Mesenchymal stem cell (in vitro differentiated cells and primary cell): Measurements from ENCODE around the gene PIEZO1.
A peak's percentile ranks its signal among the peaks of the same experiment; 100 is the strongest.

Source experiments
- DNase-seq: peaks from one replicate; pipeline ENCODE4 v3.0.0-alpha.2; 2013
- H2AFZ ChIP-seq: one replicate; pipeline ENCODE4 v1.6.1; 2013; ENCODE audit warnings: low read depth, mild to moderate bottlenecking, control low read depth, inconsistent platforms, low read length, moderate library complexity
- H2AK5ac ChIP-seq: 2 replicates; pipeline ENCODE4 v1.6.1; 2013; ENCODE audit warnings: low read length, moderate library complexity, mild to moderate bottlenecking, inconsistent platforms; ENCODE audit not compliant: severe bottlenecking
- H2BK120ac ChIP-seq: one replicate; pipeline ENCODE4 v1.6.1; 2013; ENCODE audit warnings: low read depth, mild to moderate bottlenecking, inconsistent platforms, low read length, moderate library complexity
- H2BK12ac ChIP-seq, 2 experiments: one replicate each; pipeline ENCODE4 v1.6.1; 2013; ENCODE audit warnings: inconsistent platforms in 2 of 2, low read length in 2 of 2, mild to moderate bottlenecking in 2 of 2, moderate library complexity in 2 of 2, control low read depth in 1 of 2
- H2BK15ac ChIP-seq: one replicate; pipeline ENCODE4 v1.6.1; 2013; ENCODE audit warnings: mild to moderate bottlenecking, low read depth, inconsistent platforms; ENCODE audit not compliant: poor library complexity, severe bottlenecking
- H2BK5ac ChIP-seq: 2 replicates; pipeline ENCODE4 v1.6.1; 2013; ENCODE audit warnings: low read depth, mild to moderate bottlenecking, low read length, control low read depth, inconsistent platforms; ENCODE audit not compliant: poor library complexity, severe bottlenecking
- H3K14ac ChIP-seq, 2 experiments: one replicate each; pipeline ENCODE4 v1.6.1; 2013; ENCODE audit warnings: inconsistent platforms in 2 of 2, low read length in 2 of 2, control low read depth in 1 of 2, mild to moderate bottlenecking in 1 of 2, moderate library complexity in 1 of 2
- H3K18ac ChIP-seq, 2 experiments: one replicate each; pipeline ENCODE4 v1.6.1; 2013; ENCODE audit warnings: inconsistent platforms in 2 of 2, low read length in 2 of 2, control low read depth in 1 of 2, low read depth in 1 of 2, mild to moderate bottlenecking in 1 of 2
- H3K23ac ChIP-seq, 2 experiments: one replicate each; pipeline ENCODE4 v1.6.1; 2013; ENCODE audit warnings: inconsistent platforms in 2 of 2, low read length in 2 of 2, mild to moderate bottlenecking in 2 of 2, moderate library complexity in 2 of 2, control low read depth in 1 of 2
- H3K27ac ChIP-seq: 2 replicates; pipeline ENCODE4 v1.5.1; 2013; ENCODE audit warnings: mild to moderate bottlenecking, moderate library complexity, low read length, control low read depth, inconsistent platforms; ENCODE audit not compliant: poor library complexity, severe bottlenecking
- H3K27me3 ChIP-seq, 2 experiments: 2 replicates each; pipeline versions ENCODE4 v1.6.1 to v1.7.0; 2013; ENCODE audit warnings: low read length in 2 of 2, mild to moderate bottlenecking in 2 of 2, moderate library complexity in 2 of 2, control low read depth in 1 of 2, inconsistent platforms in 1 of 2; ENCODE audit not compliant: control insufficient read depth in 1 of 2, insufficient read depth in 1 of 2
- H3K36me3 ChIP-seq, 2 experiments: 2 replicates each; pipeline versions ENCODE4 v1.6.1 to v1.7.0; 2013; ENCODE audit warnings: low read length in 2 of 2, control low read depth in 1 of 2, inconsistent platforms in 1 of 2, low read depth in 1 of 2, mild to moderate bottlenecking in 1 of 2; ENCODE audit not compliant: insufficient read depth in 2 of 2, control insufficient read depth in 1 of 2
- H3K4ac ChIP-seq, 2 experiments: one replicate each; pipeline ENCODE4 v1.6.1; 2013; ENCODE audit warnings: inconsistent platforms in 2 of 2, low read length in 2 of 2, mild to moderate bottlenecking in 2 of 2, moderate library complexity in 2 of 2, control low read depth in 1 of 2, low read depth in 1 of 2
- H3K4me1 ChIP-seq: 2 replicates; pipeline ENCODE4 v1.6.1; 2013; ENCODE audit warnings: low read depth, low read length, control low read depth; ENCODE audit not compliant: control insufficient read depth, insufficient read depth
- H3K4me2 ChIP-seq: 2 replicates; pipeline ENCODE4 v1.6.1; 2013; ENCODE audit warnings: low read length, mild to moderate bottlenecking, inconsistent platforms; ENCODE audit not compliant: poor library complexity, severe bottlenecking
- H3K4me3 ChIP-seq, 2 experiments: 2 replicates each; pipeline versions ENCODE4 v1.5.1 to v1.7.0; 2013; ENCODE audit warnings: low read length in 2 of 2, mild to moderate bottlenecking in 2 of 2, control low read depth in 1 of 2, low read depth in 1 of 2; ENCODE audit not compliant: insufficient read depth in 1 of 2
- H3K79me1 ChIP-seq: replicated peaks from 2 replicates; pipeline ENCODE4 v1.6.1; 2013; ENCODE audit warnings: mild to moderate bottlenecking, control low read depth, low read length, inconsistent platforms; ENCODE audit not compliant: poor library complexity, severe bottlenecking
- H3K9ac ChIP-seq: 2 replicates; pipeline ENCODE4 v1.7.0; 2013; ENCODE audit warnings: mild to moderate bottlenecking, low read length, moderate library complexity
- H3K9me3 ChIP-seq: 2 replicates; pipeline ENCODE4 v1.7.0; 2013; ENCODE audit warnings: mild to moderate bottlenecking, low read length; ENCODE audit not compliant: control insufficient read depth
- H4K8ac ChIP-seq: one replicate; pipeline ENCODE4 v1.6.1; 2013; ENCODE audit warnings: inconsistent platforms, mild to moderate bottlenecking, low read length, moderate library complexity
- H4K91ac ChIP-seq: one replicate; pipeline ENCODE4 v1.6.1; 2013; ENCODE audit warnings: mild to moderate bottlenecking, low read length, inconsistent platforms
- WGBS: methylation state at CpG from one replicate; pipeline ENCODE4 v1.1.7; 2013; ENCODE audit warnings: mixed read lengths; 5-methylcytosine and 5-hydroxymethylcytosine counted together

PIEZO1 gene

GRCh38 chr16:88809676-88810165 lies 24.7 kb upstream of the PIEZO1 start:
- Histone ChIP-seq H2BK12ac (no peak overlapping the region), H3K18ac (no peak overlapping the region), H3K14ac (peak overlapping the region in 1 of 2 experiments; percentile 19), H3K9ac (peak overlapping the region; percentile 92), H3K4me3 (peak overlapping the region in 1 of 2 experiments; percentile 84), H3K4me2 (no peak overlapping the region), H3K4ac (no peak overlapping the region), H2AFZ (no peak overlapping the region), H3K9me3 (no peaks in the 10 kb centered on the region), H2BK5ac (no peak overlapping the region), H2AK5ac (no peak overlapping the region), H3K23ac (no peak overlapping the region), H3K27me3 (no peaks in the 10 kb centered on the region), H3K27ac (no peak overlapping the region), H3K36me3 (peaks cover 30 to 52% of the 10 kb centered on the region in 2 experiments), H2BK15ac (no peak overlapping the region), H3K79me1 (peaks cover 26% of the 10 kb centered on the region), H3K4me1 (peaks cover 40% of the 10 kb centered on the region), H2BK120ac (no peak overlapping the region), H4K91ac (peak overlapping the region; percentile 75), H4K8ac (no peak overlapping the region)
- WGBS = 89% methylated on average over 10 of the region's 10 CpGs
- DNase-seq = no peak

DNA sequence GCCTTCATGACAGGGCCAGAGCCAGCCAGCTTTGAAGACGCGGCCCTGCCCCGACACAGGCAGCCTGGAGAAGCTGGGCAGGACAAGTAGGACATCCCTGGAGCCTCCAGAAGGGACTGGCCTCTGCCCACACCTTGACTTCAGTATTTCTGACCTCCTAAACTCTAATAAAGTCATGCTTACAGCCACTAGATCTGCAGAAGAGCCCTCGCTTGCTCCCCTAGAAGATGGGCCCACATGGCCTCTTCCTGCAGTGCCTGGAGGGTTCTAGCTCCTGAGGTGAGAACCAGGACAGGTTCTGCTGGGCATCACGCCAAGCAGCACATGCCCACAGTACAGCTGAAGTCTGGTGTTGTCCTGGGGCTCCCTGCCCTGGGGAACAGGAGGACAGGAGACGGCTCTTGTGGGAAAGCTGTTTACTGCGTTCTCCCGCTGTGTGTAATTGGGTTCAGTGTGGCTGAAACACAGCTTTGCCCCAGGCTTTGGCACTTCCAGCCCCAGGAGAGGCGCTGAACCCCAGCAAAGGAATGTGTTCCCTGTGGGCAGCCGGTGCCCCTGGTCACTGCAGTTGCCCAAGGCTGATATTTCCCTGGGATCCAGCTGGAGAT lies 24.2 kb upstream of the PIEZO1 start:
- Histone ChIP-seq H3K79me1 (peaks cover 30% of the 10 kb centered on the region), H3K4me1 (peaks cover 45% of the 10 kb centered on the region), H3K14ac (no peak overlapping the region), H2BK15ac (no peak overlapping the region), H2AK5ac (no peak overlapping the region), H2BK5ac (no peak overlapping the region), H3K23ac (no peak overlapping the region), H4K8ac (no peak overlapping the region), H3K36me3 (peaks cover 30 to 52% of the 10 kb centered on the region in 2 experiments), H2BK12ac (no peak overlapping the region), H3K4ac (no peak overlapping the region), H3K9ac (no peak overlapping the region), H3K4me3 (no peak overlapping the region), H4K91ac (no peak overlapping the region), H2BK120ac (no peak overlapping the region), H3K18ac (no peak overlapping the region), H3K9me3 (no peaks in the 10 kb centered on the region), H3K4me2 (no peak overlapping the region), H3K27me3 (no peaks in the 10 kb centered on the region), H3K27ac (no peak overlapping the region), H2AFZ (no peak overlapping the region)
- DNase-seq = no peak
- 95% methylated on average over 10 of the region's 10 CpGs for WGBS

DNA sequence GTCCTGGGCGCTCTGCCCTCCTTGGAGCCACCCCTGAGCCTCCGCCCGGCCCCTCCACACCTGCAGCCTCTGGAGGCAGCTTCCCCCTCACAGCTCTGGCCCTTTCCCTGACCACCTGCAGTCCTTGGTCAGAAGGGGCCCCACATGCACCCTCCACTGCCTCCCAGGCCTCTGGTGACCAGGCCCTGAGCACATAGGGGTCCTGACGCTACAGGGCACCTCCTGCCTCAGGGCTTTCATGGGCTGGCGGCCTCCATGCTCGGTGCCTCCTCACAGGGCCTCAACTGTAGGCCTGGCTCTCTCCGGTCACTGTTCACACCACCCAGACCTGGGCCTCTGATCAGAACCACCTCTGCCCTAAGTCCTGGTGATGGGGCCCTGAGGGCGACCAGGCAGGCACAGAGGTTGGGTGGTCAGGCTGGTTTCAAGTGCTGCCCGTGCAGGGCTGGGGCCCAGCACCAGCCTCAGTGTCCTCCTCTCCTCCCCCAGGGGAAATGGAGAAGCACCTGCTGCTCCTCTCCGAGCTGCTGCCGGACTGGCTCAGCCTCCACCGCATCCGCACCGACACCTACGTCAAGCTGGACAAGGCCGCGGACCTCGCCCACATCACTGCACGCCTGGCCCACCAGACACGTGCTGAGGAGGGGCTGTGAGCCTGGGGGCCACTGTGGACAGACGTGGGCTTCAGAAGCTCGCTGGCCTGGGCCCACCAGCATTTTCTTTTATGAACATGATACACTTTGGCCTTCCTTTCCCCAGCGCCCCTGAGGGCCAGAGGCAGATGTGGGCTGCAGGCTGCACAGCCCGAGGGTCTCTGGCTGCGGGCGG lies 22.8 kb upstream of the PIEZO1 start:
- H3K9ac ChIP-seq = no peak overlapping the region
- peaks cover 48% of the 10 kb centered on the region for H3K4me1 ChIP-seq
- no peak overlapping the region for H3K18ac ChIP-seq
- no peak overlapping the region for H2BK15ac ChIP-seq
- no peak overlapping the region for H2AFZ ChIP-seq
- H2BK5ac ChIP-seq = no peak overlapping the region
- peaks cover 30 to 52% of the 10 kb centered on the region in 2 experiments for H3K36me3 ChIP-seq
- no peak for DNase-seq
- H4K91ac ChIP-seq = no peak overlapping the region
- peaks cover 30% of the 10 kb centered on the region for H3K79me1 ChIP-seq
- no peak overlapping the region for H2AK5ac ChIP-seq
- no peak overlapping the region for H2BK120ac ChIP-seq
- H3K23ac ChIP-seq = no peak overlapping the region
- H3K4me2 ChIP-seq = no peak overlapping the region
- H3K4me3 ChIP-seq = no peak overlapping the region
- WGBS = 96% methylated on average over 26 of the region's 26 CpGs
- no peak overlapping the region for H3K27ac ChIP-seq
- no peak overlapping the region for H4K8ac ChIP-seq
- no peaks in the 10 kb centered on the region for H3K27me3 ChIP-seq
- no peak overlapping the region for H3K14ac ChIP-seq
- no peak overlapping the region for H2BK12ac ChIP-seq
- H3K9me3 ChIP-seq = no peaks in the 10 kb centered on the region
- H3K4ac ChIP-seq = no peak overlapping the region

DNA sequence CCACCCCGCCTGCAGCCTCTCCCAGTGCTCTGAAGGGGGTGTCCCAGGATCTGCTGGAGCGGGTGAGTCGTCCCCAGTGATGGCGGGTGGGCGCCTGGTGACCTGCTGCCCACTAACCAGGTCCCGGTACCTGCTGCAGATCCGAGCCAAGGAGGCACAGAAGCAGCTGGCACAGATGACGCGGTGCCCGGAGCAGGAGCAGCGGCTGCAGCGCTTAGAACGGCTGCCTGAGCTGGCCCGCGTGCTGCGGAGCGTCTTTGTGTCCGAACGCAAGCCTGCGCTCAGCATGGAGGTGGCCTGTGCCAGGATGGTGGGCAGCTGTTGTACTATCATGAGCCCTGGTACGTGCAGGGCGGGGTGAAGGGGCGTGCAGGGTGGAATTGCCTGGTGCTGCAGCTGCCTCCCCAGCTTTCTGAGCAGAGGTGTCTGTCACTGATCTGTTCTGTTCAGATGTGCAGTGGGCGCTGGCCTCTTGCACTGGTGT lies 22.2 kb upstream of the PIEZO1 start:
- no peak overlapping the region for H2BK120ac ChIP-seq
- no peak overlapping the region for H4K91ac ChIP-seq
- H3K79me1 ChIP-seq = peaks cover 32% of the 10 kb centered on the region
- no peak overlapping the region for H3K4me3 ChIP-seq
- no peak overlapping the region for H3K4me2 ChIP-seq
- H3K36me3 ChIP-seq = peaks cover 30 to 52% of the 10 kb centered on the region in 2 experiments
- H2AK5ac ChIP-seq = no peak overlapping the region
- H2BK12ac ChIP-seq = no peak overlapping the region
- H3K14ac ChIP-seq = no peak overlapping the region
- no peak for DNase-seq
- peaks cover 50% of the 10 kb centered on the region for H3K4me1 ChIP-seq
- H2BK5ac ChIP-seq = no peak overlapping the region
- H3K9me3 ChIP-seq = no peaks in the 10 kb centered on the region
- H3K23ac ChIP-seq = no peak overlapping the region
- no peak overlapping the region for H2BK15ac ChIP-seq
- H3K27me3 ChIP-seq = no peaks in the 10 kb centered on the region
- no peak overlapping the region for H3K9ac ChIP-seq
- no peak overlapping the region for H3K18ac ChIP-seq
- WGBS = 98% methylated on average over 24 of the region's 24 CpGs
- H3K4ac ChIP-seq = no peak overlapping the region
- H3K27ac ChIP-seq = no peak overlapping the region
- no peak overlapping the region for H2AFZ ChIP-seq
- H4K8ac ChIP-seq = no peak overlapping the region
